ENCODE results near the gene CLIC6. TPM values are rescaled to one million over a fixed set of nuclear protein-coding genes. Genes with fewer than 3 reads are reported as not detected.

The CLIC6 gene
- total and polyA plus RNA-seq, 9 of the 15 experiments (the other 6 are each of a cell fraction or from before 2014, with no cell fraction given) = not detected

- TF ChIP-seq PREB (CRISPR knock-in tag; IDR thresholded peaks at IDR 0.05) = no peak
- no peak for TF ChIP-seq CBFA2T3 (IDR thresholded peaks at IDR 0.05)
Observed at GRCh38 chr21:34687745-34688144, 19.0 kb downstream of the CLIC6 start (continued).

GRCh38 chr21:34688145-34688544 is 19.4 kb downstream of the CLIC6 start:
- FAIRE-seq (peak; percentile 46), ATAC-seq (peak; percentile 79), DNase-seq (ENCODE audit: extremely low read depth in 1 of 4, low spot score in 3 of 4) (peak; percentile 45 to 57 (median 54))
- Histone ChIP-seq H3K79me2 (ENCODE audit: control insufficient read depth, insufficient read depth, low read length) (no peaks in the 10 kb centered on the region), H3K4me2 (ENCODE audit: insufficient read depth, low read length) (peak overlapping the region; percentile 38; the same call in 1 of the 2 replicates), H3K9me3 (replicated peaks; ENCODE audit: control insufficient read depth, insufficient read depth, low read depth, low read length) (no peaks in the 10 kb centered on the region), H3K4me1 (replicated peaks in 1 of 2; ENCODE audit: control insufficient read depth in 2 of 2, insufficient read depth in 2 of 2, low read length in 2 of 2) (no peaks in the 10 kb centered on the region), H3K27me3 (ENCODE audit: control insufficient read depth in 2 of 2, insufficient read depth in 2 of 2, low read length in 2 of 2) (peaks cover 25% of the 10 kb centered on the region in 2 experiments), H3K36me3 (ENCODE audit: control insufficient read depth, insufficient read depth, low read length) (no peaks in the 10 kb centered on the region), H3K4me3 (no peak overlapping the region), H2AFZ (ENCODE audit: low read depth, low read length) (no peak overlapping the region), H4K20me1 (replicated peaks; ENCODE audit: control insufficient read depth, insufficient read depth, low read length) (0 out of 2 replicates have a peak, but pooled peaks cover 4% of the 10 kb centered on the region), H3K9me1 (ENCODE audit: control insufficient read depth, insufficient read depth, low read length) (no peaks in the 10 kb centered on the region), H3K27ac (ENCODE audit: extremely low read depth, low read depth, low read length) (no peak overlapping the region), H3K9ac (ENCODE audit: insufficient read depth in 1 of 2, low read depth in 2 of 2, low read length in 2 of 2) (no peak overlapping the region)
- intact Hi-C loops (cut with micrococcal nuclease) (no loop called here), in situ Hi-C loops (cut with MboI) (no loop called here)
- ChIA-PET POLR2A (interaction anchor here (0.5 to 0.6 kb wide), 2 partner anchors 150 to 197 kb away, joined by 3 to 4 read pairs; no protein-coding TSS in a partner anchor), CTCF (ENCODE audit: low intra/inter-chr PET ratio) (interaction anchor here (1.3 kb wide), 1 partner anchor 1252 kb away, joined by 3 read pairs; no protein-coding TSS in a partner anchor)
- 2% methylated on average over 16 of the region's 16 CpGs for WGBS (ENCODE audit: insufficient coverage, low coverage, missing lambda C conversion rate)
- no TSS peak for BruUV-seq (replicated peaks)
- TF ChIP-seq ZNF232 (CRISPR knock-in tag; IDR thresholded peaks at IDR 0.05) (no peak), ASH1L (IDR thresholded peaks at IDR 0.05; ENCODE audit: borderline replicate concordance, low read depth, partially characterized antibody) (no peak), HINFP (tag; conservative IDR thresholded peaks at IDR 0.05; ENCODE audit: low read depth) (no peak)
- TF ChIP-seq, protein P1, sequence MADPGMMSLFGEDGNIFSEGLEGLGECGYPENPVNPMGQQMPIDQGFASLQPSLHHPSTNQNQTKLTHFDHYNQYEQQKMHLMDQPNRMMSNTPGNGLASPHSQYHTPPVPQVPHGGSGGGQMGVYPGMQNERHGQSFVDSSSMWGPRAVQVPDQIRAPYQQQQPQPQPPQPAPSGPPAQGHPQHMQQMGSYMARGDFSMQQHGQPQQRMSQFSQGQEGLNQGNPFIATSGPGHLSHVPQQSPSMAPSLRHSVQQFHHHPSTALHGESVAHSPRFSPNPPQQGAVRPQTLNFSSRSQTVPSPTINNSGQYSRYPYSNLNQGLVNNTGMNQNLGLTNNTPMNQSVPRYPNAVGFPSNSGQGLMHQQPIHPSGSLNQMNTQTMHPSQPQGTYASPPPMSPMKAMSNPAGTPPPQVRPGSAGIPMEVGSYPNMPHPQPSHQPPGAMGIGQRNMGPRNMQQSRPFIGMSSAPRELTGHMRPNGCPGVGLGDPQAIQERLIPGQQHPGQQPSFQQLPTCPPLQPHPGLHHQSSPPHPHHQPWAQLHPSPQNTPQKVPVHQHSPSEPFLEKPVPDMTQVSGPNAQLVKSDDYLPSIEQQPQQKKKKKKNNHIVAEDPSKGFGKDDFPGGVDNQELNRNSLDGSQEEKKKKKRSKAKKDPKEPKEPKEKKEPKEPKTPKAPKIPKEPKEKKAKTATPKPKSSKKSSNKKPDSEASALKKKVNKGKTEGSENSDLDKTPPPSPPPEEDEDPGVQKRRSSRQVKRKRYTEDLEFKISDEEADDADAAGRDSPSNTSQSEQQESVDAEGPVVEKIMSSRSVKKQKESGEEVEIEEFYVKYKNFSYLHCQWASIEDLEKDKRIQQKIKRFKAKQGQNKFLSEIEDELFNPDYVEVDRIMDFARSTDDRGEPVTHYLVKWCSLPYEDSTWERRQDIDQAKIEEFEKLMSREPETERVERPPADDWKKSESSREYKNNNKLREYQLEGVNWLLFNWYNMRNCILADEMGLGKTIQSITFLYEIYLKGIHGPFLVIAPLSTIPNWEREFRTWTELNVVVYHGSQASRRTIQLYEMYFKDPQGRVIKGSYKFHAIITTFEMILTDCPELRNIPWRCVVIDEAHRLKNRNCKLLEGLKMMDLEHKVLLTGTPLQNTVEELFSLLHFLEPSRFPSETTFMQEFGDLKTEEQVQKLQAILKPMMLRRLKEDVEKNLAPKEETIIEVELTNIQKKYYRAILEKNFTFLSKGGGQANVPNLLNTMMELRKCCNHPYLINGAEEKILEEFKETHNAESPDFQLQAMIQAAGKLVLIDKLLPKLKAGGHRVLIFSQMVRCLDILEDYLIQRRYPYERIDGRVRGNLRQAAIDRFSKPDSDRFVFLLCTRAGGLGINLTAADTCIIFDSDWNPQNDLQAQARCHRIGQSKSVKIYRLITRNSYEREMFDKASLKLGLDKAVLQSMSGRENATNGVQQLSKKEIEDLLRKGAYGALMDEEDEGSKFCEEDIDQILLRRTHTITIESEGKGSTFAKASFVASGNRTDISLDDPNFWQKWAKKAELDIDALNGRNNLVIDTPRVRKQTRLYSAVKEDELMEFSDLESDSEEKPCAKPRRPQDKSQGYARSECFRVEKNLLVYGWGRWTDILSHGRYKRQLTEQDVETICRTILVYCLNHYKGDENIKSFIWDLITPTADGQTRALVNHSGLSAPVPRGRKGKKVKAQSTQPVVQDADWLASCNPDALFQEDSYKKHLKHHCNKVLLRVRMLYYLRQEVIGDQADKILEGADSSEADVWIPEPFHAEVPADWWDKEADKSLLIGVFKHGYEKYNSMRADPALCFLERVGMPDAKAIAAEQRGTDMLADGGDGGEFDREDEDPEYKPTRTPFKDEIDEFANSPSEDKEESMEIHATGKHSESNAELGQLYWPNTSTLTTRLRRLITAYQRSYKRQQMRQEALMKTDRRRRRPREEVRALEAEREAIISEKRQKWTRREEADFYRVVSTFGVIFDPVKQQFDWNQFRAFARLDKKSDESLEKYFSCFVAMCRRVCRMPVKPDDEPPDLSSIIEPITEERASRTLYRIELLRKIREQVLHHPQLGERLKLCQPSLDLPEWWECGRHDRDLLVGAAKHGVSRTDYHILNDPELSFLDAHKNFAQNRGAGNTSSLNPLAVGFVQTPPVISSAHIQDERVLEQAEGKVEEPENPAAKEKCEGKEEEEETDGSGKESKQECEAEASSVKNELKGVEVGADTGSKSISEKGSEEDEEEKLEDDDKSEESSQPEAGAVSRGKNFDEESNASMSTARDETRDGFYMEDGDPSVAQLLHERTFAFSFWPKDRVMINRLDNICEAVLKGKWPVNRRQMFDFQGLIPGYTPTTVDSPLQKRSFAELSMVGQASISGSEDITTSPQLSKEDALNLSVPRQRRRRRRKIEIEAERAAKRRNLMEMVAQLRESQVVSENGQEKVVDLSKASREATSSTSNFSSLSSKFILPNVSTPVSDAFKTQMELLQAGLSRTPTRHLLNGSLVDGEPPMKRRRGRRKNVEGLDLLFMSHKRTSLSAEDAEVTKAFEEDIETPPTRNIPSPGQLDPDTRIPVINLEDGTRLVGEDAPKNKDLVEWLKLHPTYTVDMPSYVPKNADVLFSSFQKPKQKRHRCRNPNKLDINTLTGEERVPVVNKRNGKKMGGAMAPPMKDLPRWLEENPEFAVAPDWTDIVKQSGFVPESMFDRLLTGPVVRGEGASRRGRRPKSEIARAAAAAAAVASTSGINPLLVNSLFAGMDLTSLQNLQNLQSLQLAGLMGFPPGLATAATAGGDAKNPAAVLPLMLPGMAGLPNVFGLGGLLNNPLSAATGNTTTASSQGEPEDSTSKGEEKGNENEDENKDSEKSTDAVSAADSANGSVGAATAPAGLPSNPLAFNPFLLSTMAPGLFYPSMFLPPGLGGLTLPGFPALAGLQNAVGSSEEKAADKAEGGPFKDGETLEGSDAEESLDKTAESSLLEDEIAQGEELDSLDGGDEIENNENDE (IDR thresholded peaks at IDR 0.05; ENCODE audit: low read depth, low read length) = no peak
